IMR-90 (cell line): ENCODE data around the gene PLXNA3. TPM values are rescaled to one million over a fixed set of nuclear protein-coding genes. Genes with fewer than 3 reads are reported as not detected.

Experiments used
- ATAC-seq: fragments of 200-7000 bp; cut with Tn5 transposase; 2 replicates; pipeline ENCODE4 v1.9.1; 2020; ENCODE audit warnings: low read depth, mild to moderate bottlenecking, moderate library complexity
- BruUV-seq: library from RNA; stranded (reverse); fragments of 400-500 nt; replicated peaks from 2 replicates; lab custom pipeline; 2021; lab: Mats Ljungman, UMichigan
- CTCF ChIA-PET: fragments of 300-600 bp; formaldehyde crosslinking; extraction: SDS; loops from one replicate; lab custom pipeline; 2021; ENCODE audit warnings: antibody characterized with exemption; lab: Yijun Ruan, JAX
- POLR2A ChIA-PET: fragments of 300-600 bp; sonication (Branson Sonifier 250); formaldehyde crosslinking; loops from one replicate; lab custom pipeline; 2022; ENCODE audit warnings: antibody characterized with exemption; ENCODE audit not compliant: unreplicated experiment; lab: Charles Lee
- DNase-seq: peaks from one replicate; pipeline ENCODE4 v3.0.0; 2013
- H2AFZ ChIP-seq: replicated peaks from 2 replicates; pipeline ENCODE3; 2013; ENCODE audit warnings: low read length, mild to moderate bottlenecking; ENCODE audit not compliant: poor library complexity
- H2AK5ac ChIP-seq: 2 replicates; pipeline ENCODE4 v1.6.1; 2013; ENCODE audit warnings: low read depth, low read length, inconsistent platforms
- H2AK9ac ChIP-seq: replicated peaks from 2 replicates; pipeline ENCODE3; 2013; ENCODE audit warnings: mild to moderate bottlenecking, low read depth, low read length, moderate library complexity; ENCODE audit not compliant: poor library complexity
- H2BK120ac ChIP-seq: 2 replicates; pipeline ENCODE4 v1.6.1; 2013; ENCODE audit warnings: low read depth, low read length, inconsistent platforms
- H2BK15ac ChIP-seq: 3 replicates; pipeline ENCODE4 v1.6.1; 2013; ENCODE audit warnings: low read depth, low read length, inconsistent platforms
- H2BK20ac ChIP-seq: 2 replicates; pipeline ENCODE4 v1.6.1; 2013; ENCODE audit warnings: low read depth, mild to moderate bottlenecking, inconsistent platforms, low read length, moderate library complexity
- H2BK5ac ChIP-seq: 2 replicates; pipeline ENCODE4 v1.6.1; 2013; ENCODE audit warnings: mild to moderate bottlenecking, low read depth, low read length, inconsistent platforms; ENCODE audit not compliant: poor library complexity, severe bottlenecking
- H3K14ac ChIP-seq: replicated peaks from 2 replicates; pipeline ENCODE4 v1.6.1; 2013; ENCODE audit warnings: low read depth, low read length, inconsistent platforms
- H3K18ac ChIP-seq: 2 replicates; pipeline ENCODE4 v1.6.1; 2013; ENCODE audit warnings: low read depth, low read length, control low read depth
- H3K23ac ChIP-seq: 2 replicates; pipeline ENCODE4 v1.6.1; 2013; ENCODE audit warnings: low read depth, low read length, inconsistent platforms
- H3K27ac ChIP-seq: 2 replicates; pipeline ENCODE4 v1.5.1; 2013; ENCODE audit warnings: mild to moderate bottlenecking, control low read depth, low read length; ENCODE audit not compliant: insufficient read depth
- H3K27me3 ChIP-seq: 2 replicates; pipeline ENCODE4 v1.6.1; 2013; ENCODE audit warnings: low read length; ENCODE audit not compliant: control insufficient read depth, insufficient read depth
- H3K36me3 ChIP-seq: 2 replicates; pipeline ENCODE4 v1.6.1; 2013; ENCODE audit warnings: low read length, mixed read lengths; ENCODE audit not compliant: control insufficient read depth, insufficient read depth
- H3K4ac ChIP-seq: 2 replicates; pipeline ENCODE4 v1.6.1; 2013; ENCODE audit warnings: low read depth, low read length, inconsistent platforms
- H3K4me1 ChIP-seq: 2 replicates; pipeline ENCODE4 v1.6.1; 2013; ENCODE audit warnings: low read length, mixed read lengths; ENCODE audit not compliant: control insufficient read depth, insufficient read depth
- H3K4me2 ChIP-seq: 2 replicates; pipeline ENCODE4 v1.6.1; 2013; ENCODE audit warnings: low read depth, mild to moderate bottlenecking, control low read depth, low read length, moderate library complexity
- H3K4me3 ChIP-seq: 2 replicates; pipeline ENCODE4 v1.5.1; 2013; ENCODE audit warnings: low read depth, mild to moderate bottlenecking, control low read depth, low read length, moderate library complexity; ENCODE audit not compliant: insufficient read depth
- H3K56ac ChIP-seq: 2 replicates; pipeline ENCODE4 v1.6.1; 2013; ENCODE audit warnings: low read length, inconsistent platforms; ENCODE audit not compliant: insufficient read depth; ENCODE audit errors: extremely low read depth
- H3K79me1 ChIP-seq, 2 experiments: 2 replicates each; pipeline ENCODE4 v1.6.1; 2013; ENCODE audit warnings: low read length in 2 of 2, inconsistent platforms in 1 of 2, low read depth in 1 of 2
- H3K9ac ChIP-seq: 2 replicates; pipeline ENCODE4 v1.6.1; 2013; ENCODE audit warnings: low read depth, low read length, control low read depth
- H3K9me1 ChIP-seq: 2 replicates; pipeline ENCODE4 v1.6.1; 2013; ENCODE audit warnings: low read length, inconsistent platforms; ENCODE audit not compliant: insufficient read depth
- H3K9me3 ChIP-seq: 2 replicates; pipeline ENCODE4 v1.6.1; 2013; ENCODE audit warnings: low read length; ENCODE audit not compliant: control insufficient read depth, insufficient read depth
- H4K20me1 ChIP-seq: 2 replicates; pipeline ENCODE4 v1.6.1; 2013; ENCODE audit warnings: low read length, inconsistent platforms; ENCODE audit not compliant: insufficient read depth
- H4K5ac ChIP-seq: 2 replicates; pipeline ENCODE4 v1.6.1; 2013; ENCODE audit warnings: mild to moderate bottlenecking, low read depth, low read length, control low read depth
- H4K8ac ChIP-seq, 2 experiments: 2 replicates each; pipeline ENCODE4 v1.6.1; 2013; ENCODE audit warnings: low read depth in 2 of 2, low read length in 2 of 2, control low read depth in 1 of 2, inconsistent platforms in 1 of 2
- H4K91ac ChIP-seq: 2 replicates; pipeline ENCODE4 v1.6.1; 2013; ENCODE audit warnings: low read depth, low read length, inconsistent platforms; ENCODE audit not compliant: insufficient read depth
- BHLHE40 ChIP-seq: fragments of 150-350 bp; IDR thresholded peaks from 2 replicates; pipeline ENCODE4 v1.6.1; 2016; ENCODE audit warnings: mild to moderate bottlenecking, low read depth, low read length
- CEBPB ChIP-seq: IDR thresholded peaks from 2 replicates; pipeline ENCODE4 v1.6.1; 2012; ENCODE audit warnings: low read depth, low read length, improper control_type of control experiment
- CHD1 ChIP-seq: IDR thresholded peaks from 2 replicates; pipeline ENCODE4 v1.6.1; 2012; ENCODE audit warnings: low read depth, low read length, improper control_type of control experiment
- FOS ChIP-seq: fragments of 150-350 bp; IDR thresholded peaks from 2 replicates; pipeline ENCODE4 v1.6.1; 2016; ENCODE audit warnings: low read depth, low read length
- MAFK ChIP-seq: IDR thresholded peaks from 2 replicates; pipeline ENCODE4 v1.6.1; 2012; ENCODE audit warnings: low read depth, low read length, improper control_type of control experiment
- NFE2L2 ChIP-seq: fragments of 150-350 bp; IDR thresholded peaks from 2 replicates; pipeline ENCODE4 v1.6.1; 2016; ENCODE audit warnings: low read depth, mild to moderate bottlenecking, low read length
- POLR2A ChIP-seq: IDR thresholded peaks from 2 replicates; pipeline ENCODE4 v1.6.1; 2012; ENCODE audit warnings: mild to moderate bottlenecking, low read depth, low read length
- RAD21 ChIP-seq: IDR thresholded peaks from 2 replicates; pipeline ENCODE4 v1.6.1; 2012; ENCODE audit warnings: low read length, improper control_type of control experiment
- RCOR1 ChIP-seq: IDR thresholded peaks from 2 replicates; pipeline ENCODE4 v1.6.1; 2012; ENCODE audit warnings: mild to moderate bottlenecking, low read length, improper control_type of control experiment; ENCODE audit not compliant: insufficient replicate concordance
- RFX5 ChIP-seq: IDR thresholded peaks from 2 replicates; pipeline ENCODE4 v1.8.0; 2012; ENCODE audit warnings: low read depth, mild to moderate bottlenecking, low read length, moderate library complexity
- SMC3 ChIP-seq: fragments of 150-350 bp; IDR thresholded peaks from 2 replicates; pipeline ENCODE4 v1.6.1; 2016; ENCODE audit warnings: low read depth, mild to moderate bottlenecking, antibody characterized with exemption, low read length, moderate library complexity
- WGBS, 2 experiments: methylation state at CpG; one replicate each; pipeline versions ENCODE4 v1.1.5 to v1.1.7; 2013; ENCODE audit warnings: missing lambda C conversion rate in 2 of 2; ENCODE audit not compliant: insufficient read length in 1 of 2; ENCODE audit errors: extremely low coverage in 2 of 2; 5-methylcytosine and 5-hydroxymethylcytosine counted together
- dilution Hi-C: fragments of 300-500 bp; cut with HindIII; formaldehyde crosslinking; loops from one replicate; pipeline ENCODE4 v1.14.3; 2018; ENCODE audit warnings: low sequenced_read_pairs; ENCODE audit not compliant: unreplicated experiment
- in situ Hi-C: fragments of 300-500 bp; cut with MboI; formaldehyde crosslinking; loops from 3 replicates; pipeline ENCODE4 v1.14.3; 2019; ENCODE audit warnings: low sequenced_read_pairs, inconsistent platforms, mixed read lengths
- intact Hi-C: fragments of 100-400 bp; cut with micrococcal nuclease; formaldehyde crosslinking; loops from 2 replicates; pipeline ENCODE4 v1.10.0; 2022
- polyA plus RNA-seq, 3 experiments: library from polyadenylated mRNA; depleted of rRNA; stranded (reverse); fragments of >200 nt; gene quantifications; 2 replicates each; pipeline ENCODE4 v1.2.3, GENCODE V29; 2012; ENCODE audit warnings: low replicate concordance in 1 of 3
- total RNA-seq: library from RNA; depleted of rRNA; stranded (reverse); fragments of >200 nt; gene quantifications from 2 replicates; pipeline ENCODE4 v1.2.3, GENCODE V29; 2012
- TF ChIP-seq, protein P1 (sequence below): conservative IDR thresholded peaks from 2 replicates; pipeline ENCODE4 v1.5.1; 2012; ENCODE audit warnings: mild to moderate bottlenecking, low read depth, low read length, improper control_type of control experiment
- TF ChIP-seq, protein P2 (sequence below): fragments of 150-350 bp; IDR thresholded peaks from 2 replicates; pipeline ENCODE4 v1.6.1; 2016; ENCODE audit warnings: low read depth, mild to moderate bottlenecking, low read length, moderate library complexity, borderline replicate concordance
- TF ChIP-seq, protein P3 (sequence below): fragments of 150-350 bp; IDR thresholded peaks from 2 replicates; pipeline ENCODE4 v1.6.1; 2017; ENCODE audit warnings: mild to moderate bottlenecking, antibody characterized with exemption, low read length, low read depth

The PLXNA3 gene
- total and polyA plus RNA-seq, 2 of the 4 experiments (the other 2 are of a cell fraction) = 4.3 to 111 TPM

GRCh38 chrX:154439841-154440240 lies 18.2 kb upstream of the PLXNA3 start:
- Histone ChIP-seq H2BK5ac (no peak overlapping the region), H3K14ac (no peak overlapping the region), H3K56ac (no peak overlapping the region), H3K36me3 (peaks cover 42% of the 10 kb centered on the region), H3K4me2 (no peak overlapping the region), H3K79me1 (peaks cover 0 to 17% of the 10 kb centered on the region in 2 experiments; a peak in 1 of 4 replicates), H3K9ac (no peak overlapping the region), H3K4ac (no peak overlapping the region), H4K91ac (no peak overlapping the region), H4K8ac (no peak overlapping the region), H3K4me3 (no peak overlapping the region), H2AK5ac (no peak overlapping the region), H2BK120ac (no peak overlapping the region), H2AK9ac (no peak overlapping the region), H4K5ac (no peak overlapping the region), H3K9me1 (no peaks in the 10 kb centered on the region), H2BK20ac (no peak overlapping the region), H3K27me3 (no peaks in the 10 kb centered on the region), H2AFZ (no peak overlapping the region), H3K27ac (no peak overlapping the region), H3K18ac (no peak overlapping the region), H2BK15ac (no peak overlapping the region), H3K9me3 (no peaks in the 10 kb centered on the region; the same call in 1 of the 2 replicates), H3K4me1 (peaks cover 6% of the 10 kb centered on the region), H3K23ac (no peak overlapping the region), H4K20me1 (peaks cover 14% of the 10 kb centered on the region)
- dilution Hi-C loops (no loop called here), intact Hi-C loops (no loop called here), in situ Hi-C loops (no loop called here)
- DNase-seq (no peak), ATAC-seq (no peak)
- ChIA-PET CTCF (no interaction called here), POLR2A (no interaction called here)
- TF ChIP-seq CHD1 (no peak), FOS (no peak), NFE2L2 (no peak), POLR2A (no peak), SMC3 (no peak), RFX5 (no peak), MAFK (no peak), BHLHE40 (no peak), CEBPB (no peak), RCOR1 (no peak), RAD21 (no peak)
- TF ChIP-seq, protein P1, sequence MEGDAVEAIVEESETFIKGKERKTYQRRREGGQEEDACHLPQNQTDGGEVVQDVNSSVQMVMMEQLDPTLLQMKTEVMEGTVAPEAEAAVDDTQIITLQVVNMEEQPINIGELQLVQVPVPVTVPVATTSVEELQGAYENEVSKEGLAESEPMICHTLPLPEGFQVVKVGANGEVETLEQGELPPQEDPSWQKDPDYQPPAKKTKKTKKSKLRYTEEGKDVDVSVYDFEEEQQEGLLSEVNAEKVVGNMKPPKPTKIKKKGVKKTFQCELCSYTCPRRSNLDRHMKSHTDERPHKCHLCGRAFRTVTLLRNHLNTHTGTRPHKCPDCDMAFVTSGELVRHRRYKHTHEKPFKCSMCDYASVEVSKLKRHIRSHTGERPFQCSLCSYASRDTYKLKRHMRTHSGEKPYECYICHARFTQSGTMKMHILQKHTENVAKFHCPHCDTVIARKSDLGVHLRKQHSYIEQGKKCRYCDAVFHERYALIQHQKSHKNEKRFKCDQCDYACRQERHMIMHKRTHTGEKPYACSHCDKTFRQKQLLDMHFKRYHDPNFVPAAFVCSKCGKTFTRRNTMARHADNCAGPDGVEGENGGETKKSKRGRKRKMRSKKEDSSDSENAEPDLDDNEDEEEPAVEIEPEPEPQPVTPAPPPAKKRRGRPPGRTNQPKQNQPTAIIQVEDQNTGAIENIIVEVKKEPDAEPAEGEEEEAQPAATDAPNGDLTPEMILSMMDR = no peak
- TF ChIP-seq, protein P2, sequence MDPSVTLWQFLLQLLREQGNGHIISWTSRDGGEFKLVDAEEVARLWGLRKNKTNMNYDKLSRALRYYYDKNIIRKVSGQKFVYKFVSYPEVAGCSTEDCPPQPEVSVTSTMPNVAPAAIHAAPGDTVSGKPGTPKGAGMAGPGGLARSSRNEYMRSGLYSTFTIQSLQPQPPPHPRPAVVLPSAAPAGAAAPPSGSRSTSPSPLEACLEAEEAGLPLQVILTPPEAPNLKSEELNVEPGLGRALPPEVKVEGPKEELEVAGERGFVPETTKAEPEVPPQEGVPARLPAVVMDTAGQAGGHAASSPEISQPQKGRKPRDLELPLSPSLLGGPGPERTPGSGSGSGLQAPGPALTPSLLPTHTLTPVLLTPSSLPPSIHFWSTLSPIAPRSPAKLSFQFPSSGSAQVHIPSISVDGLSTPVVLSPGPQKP = no peak
- TF ChIP-seq, protein P3, sequence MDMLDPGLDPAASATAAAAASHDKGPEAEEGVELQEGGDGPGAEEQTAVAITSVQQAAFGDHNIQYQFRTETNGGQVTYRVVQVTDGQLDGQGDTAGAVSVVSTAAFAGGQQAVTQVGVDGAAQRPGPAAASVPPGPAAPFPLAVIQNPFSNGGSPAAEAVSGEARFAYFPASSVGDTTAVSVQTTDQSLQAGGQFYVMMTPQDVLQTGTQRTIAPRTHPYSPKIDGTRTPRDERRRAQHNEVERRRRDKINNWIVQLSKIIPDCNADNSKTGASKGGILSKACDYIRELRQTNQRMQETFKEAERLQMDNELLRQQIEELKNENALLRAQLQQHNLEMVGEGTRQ = no peak
- BruUV-seq = no TSS peak
- 92% methylated on average over 6 of the region's 18 CpGs; no CpG with 5 or more reads in 1 of the 2 experiments for WGBS, 2 experiments
